Body of pancreas (tissue), 4 donors: Measurements from ENCODE around the gene PLPPR2. TPM values are rescaled to one million over a fixed set of nuclear protein-coding genes. Genes with fewer than 3 reads are reported as not detected.

Experiments used
- ATAC-seq: fragments of 150-250 bp; one replicate; pipeline ENCODE4 v1.9.1; 2016
- DNase-seq, 4 donors: peaks; one replicate each; pipeline ENCODE4 v3.0.0-alpha.2; 2019
- H3K27ac ChIP-seq, 4 donors: fragments of 200-600 bp; sonication (generic); 1 replicate in 3 of 4; 2 replicates in 1 of 4; pipeline versions ENCODE4 v1.5.1 to v1.6.1; 2016 to 2019; ENCODE audit warnings: mild to moderate bottlenecking in 1 of 4, mixed read lengths in 1 of 4, moderate library complexity in 1 of 4
- H3K27me3 ChIP-seq, 2 donors: fragments of 200-600 bp; sonication (generic); one replicate each; pipeline ENCODE4 v1.6.0; 2016; ENCODE audit warnings: mild to moderate bottlenecking in 1 of 2
- H3K36me3 ChIP-seq, 2 donors: fragments of 200-600 bp; sonication (generic); replicated peaks in 1 of 2; 2 replicates each; pipeline ENCODE4 v1.5.1; 2016; ENCODE audit warnings: low read depth in 2 of 2; ENCODE audit not compliant: insufficient read depth in 1 of 2
- H3K4me1 ChIP-seq: fragments of 200-600 bp; sonication (generic); one replicate; pipeline ENCODE4 v1.6.0; 2016
- H3K4me3 ChIP-seq, 2 donors: fragments of 200-600 bp; sonication (generic); 1 replicate in 1 of 2; 2 replicates in 1 of 2; pipeline ENCODE4 v1.5.1; 2016 to 2019
- H3K9me3 ChIP-seq, 3 donors: fragments of 200-600 bp; sonication (generic); 1 replicate in 2 of 3; 2 replicates in 1 of 3; pipeline ENCODE4 v1.5.1; 2016
- CTCF ChIP-seq, 7 experiments: fragments of 450-650 bp in 4 of 7; fragments of 200-600 bp in 3 of 7; sonication (generic) in 3 of 7; IDR thresholded peaks; one replicate each; pipeline ENCODE4 v1.5.1; 2016 to 2019; ENCODE audit warnings: antibody characterized with exemption in 7 of 7
- POLR2A ChIP-seq, 3 donors: fragments of 450-650 bp; IDR thresholded peaks; one replicate each; pipeline ENCODE4 v1.6.1; 2016; ENCODE audit warnings: antibody characterized with exemption in 3 of 3, mild to moderate bottlenecking in 2 of 3
- WGBS, 2 donors: methylation state at CpG; one replicate each; pipeline ENCODE4 v1.1.5; 2017; 5-methylcytosine and 5-hydroxymethylcytosine counted together
- intact Hi-C: fragments of 100-400 bp; cut with DNase I; formaldehyde crosslinking; loops from one replicate; pipeline ENCODE4 v1.15.1; 2023
- total RNA-seq, 2 donors: library from RNA; depleted of rRNA; stranded (reverse); fragments of >200 nt; gene quantifications; one replicate each; pipeline ENCODE4 v1.1.0, GENCODE V29; 2016

PLPPR2 gene
- total RNA-seq, 2 donors from 2014 or later = 9.9 to 30.3 TPM

DNA sequence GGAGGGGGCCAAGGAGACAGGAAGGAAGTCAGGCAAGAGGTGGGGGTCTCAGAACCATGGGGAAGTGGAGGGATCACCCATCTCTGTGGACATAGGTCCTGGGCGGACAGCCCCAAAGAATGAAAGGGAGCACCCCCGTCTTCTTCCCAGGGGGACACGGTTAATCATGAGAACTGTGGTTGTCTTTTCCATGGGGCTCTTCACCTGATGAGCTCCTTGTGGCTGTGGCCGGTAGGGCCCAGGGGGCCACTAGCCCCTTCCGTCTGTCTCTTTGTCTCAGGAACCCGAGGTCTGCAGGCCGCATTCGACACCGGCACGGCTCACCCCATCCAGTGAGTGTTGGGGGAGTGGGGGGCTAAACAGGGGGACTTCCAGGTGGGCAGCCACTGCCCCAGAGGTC lies 8.6 kb downstream of the PLPPR2 start:
- 94 to 96% methylated on average over 9 to 10 of the region's 10 CpGs for WGBS, 2 donors
- H3K4me1 ChIP-seq = peaks cover 7% of the 10 kb centered on the region

DNA sequence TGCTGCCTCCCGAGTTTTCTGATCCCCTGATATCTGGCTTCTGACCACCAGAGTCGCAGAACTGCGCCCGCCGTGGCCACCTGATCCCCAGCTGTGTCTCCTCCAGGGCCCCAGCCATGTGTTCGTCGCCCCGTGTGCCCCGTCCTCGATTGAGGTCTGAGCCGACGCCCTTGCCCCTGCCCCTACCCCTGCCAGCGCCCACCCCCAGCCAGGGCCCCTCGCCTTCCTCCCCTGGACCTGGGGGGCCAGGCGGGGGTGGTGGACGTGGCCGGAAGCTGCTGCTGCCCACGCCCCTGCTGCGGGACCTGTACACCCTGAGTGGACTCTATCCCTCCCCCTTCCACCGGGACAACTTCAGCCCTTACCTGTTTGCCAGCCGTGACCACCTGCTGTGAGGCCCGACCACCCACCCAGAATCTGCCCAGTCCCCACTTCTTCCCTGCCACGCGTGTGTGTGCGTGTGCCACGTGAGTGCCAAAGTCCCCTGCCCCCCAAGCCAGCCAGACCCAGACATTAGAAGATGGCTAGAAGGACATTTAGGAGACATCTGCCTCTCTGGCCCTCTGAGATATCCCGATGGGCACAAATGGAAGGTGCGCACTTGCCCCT lies 9.2 kb downstream of the PLPPR2 start:
- ATAC-seq (no peak), DNase-seq (no peak)
- H3K36me3 ChIP-seq = no peaks in the 10 kb centered on the region
- H3K4me3 ChIP-seq = no peak overlapping the region
- intact Hi-C loops = no loop called here
- no peak for TF ChIP-seq CTCF (IDR thresholded peaks at IDR 0.05)
- TF ChIP-seq POLR2A (IDR thresholded peaks at IDR 0.05) = no peak
- no peaks in the 10 kb centered on the region for H3K9me3 ChIP-seq
- WGBS, 2 donors = 92 to 96% methylated on average over 22 to 25 of the region's 28 CpGs
- H3K27me3 ChIP-seq = no peaks in the 10 kb centered on the region
- H3K4me1 ChIP-seq = peaks cover 7% of the 10 kb centered on the region
- no peak overlapping the region for H3K27ac ChIP-seq

More for the DNA sequence above, 8.6 kb downstream of the PLPPR2 start:
- H3K4me3 ChIP-seq = no peak overlapping the region
- H3K27ac ChIP-seq = no peak overlapping the region
- H3K9me3 ChIP-seq = no peaks in the 10 kb centered on the region
- TF ChIP-seq POLR2A (IDR thresholded peaks at IDR 0.05) = no peak
- ATAC-seq = no peak
- no peak for DNase-seq
- H3K36me3 ChIP-seq = no peaks in the 10 kb centered on the region
- H3K27me3 ChIP-seq = no peaks in the 10 kb centered on the region
- intact Hi-C loops = no loop called here

DNA sequence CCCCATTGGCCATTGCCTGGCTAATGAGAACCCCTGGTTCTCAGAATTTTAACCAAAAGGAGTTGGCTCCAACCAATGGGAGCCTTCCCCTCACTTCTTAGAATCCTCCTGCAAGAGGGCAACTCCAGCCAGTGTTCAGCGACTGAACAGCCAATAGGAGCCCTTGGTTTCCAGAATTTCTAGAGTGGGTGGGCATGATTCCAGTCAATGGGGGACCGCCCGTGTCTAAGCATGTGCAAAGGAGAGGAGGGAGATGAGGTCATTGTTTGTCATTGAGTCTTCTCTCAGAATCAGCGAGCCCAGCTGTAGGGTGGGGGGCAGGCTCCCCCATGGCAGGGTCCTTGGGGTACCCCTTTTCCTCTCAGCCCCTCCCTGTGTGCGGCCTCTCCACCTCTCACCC lies 9.7 kb downstream of the PLPPR2 start:
- Histone ChIP-seq H3K27me3 (no peaks in the 10 kb centered on the region), H3K4me1 (peaks cover 7% of the 10 kb centered on the region), H3K9me3 (no peaks in the 10 kb centered on the region), H3K36me3 (no peaks in the 10 kb centered on the region), H3K27ac (no peak overlapping the region), H3K4me3 (no peak overlapping the region)
- intact Hi-C loops = no loop called here
- DNase-seq (no peak), ATAC-seq (no peak)
- 80 to 88% methylated on average over 2 to 5 of the region's 5 CpGs for WGBS, 2 donors
- no peak for TF ChIP-seq POLR2A (IDR thresholded peaks at IDR 0.05)
- TF ChIP-seq CTCF (IDR thresholded peaks at IDR 0.05) = no peak

- DNase-seq = no peak
- Histone ChIP-seq H3K36me3 (no peaks in the 10 kb centered on the region), H3K9me3 (no peaks in the 10 kb centered on the region), H3K27me3 (no peaks in the 10 kb centered on the region), H3K27ac (no peak overlapping the region), H3K4me3 (no peak overlapping the region), H3K4me1 (peaks cover 7% of the 10 kb centered on the region)
- TF ChIP-seq CTCF (IDR thresholded peaks at IDR 0.05) (no peak), POLR2A (IDR thresholded peaks at IDR 0.05) (no peak)
- 69 to 82% methylated on average over 5 to 7 of the region's 7 CpGs for WGBS, 2 donors
- intact Hi-C loops = no loop called here
- ATAC-seq = no peak
Observed at GRCh38 chr19:11365557-11366117, 10.4 kb downstream of the PLPPR2 start.

DNA sequence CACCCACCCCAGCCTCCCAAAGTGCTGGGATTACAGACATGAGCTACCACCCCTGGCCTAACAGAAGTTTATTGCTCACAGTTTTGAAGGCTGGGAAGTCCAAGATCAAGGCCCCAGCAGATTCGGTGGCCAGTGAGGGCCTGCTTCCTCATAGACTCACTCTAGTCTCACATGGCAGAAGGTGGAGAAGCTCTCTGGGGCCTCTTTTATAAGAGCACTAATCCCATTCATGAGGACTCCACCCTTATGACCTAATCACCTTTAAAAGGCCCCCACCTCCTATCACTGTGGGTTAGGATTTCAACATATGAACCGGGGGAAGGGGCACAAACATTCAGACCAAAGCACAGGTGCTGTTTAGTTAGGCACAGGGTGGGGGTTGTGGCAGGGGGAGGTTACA lies 12.3 kb downstream of the PLPPR2 start:
- Histone ChIP-seq H3K9me3 (no peaks in the 10 kb centered on the region), H3K27ac (no peak overlapping the region), H3K4me3 (no peak overlapping the region), H3K36me3 (no peaks in the 10 kb centered on the region), H3K27me3 (no peaks in the 10 kb centered on the region), H3K4me1 (no peaks in the 10 kb centered on the region)
- 64 to 83% methylated on average over 1 to 2 of the region's 2 CpGs for WGBS, 2 donors
- TF ChIP-seq CTCF (IDR thresholded peaks at IDR 0.05) = no peak
- no peak for TF ChIP-seq POLR2A (IDR thresholded peaks at IDR 0.05)
- ATAC-seq = no peak
- intact Hi-C loops = no loop called here
- no peak for DNase-seq
